Stimulated activated CD8-positive, alpha-beta memory T cell treated with anti-CD3 and anti-CD28 coated beads, Interleukin-4, amount 100 ng/mL, for 48 hours (primary cell): ENCODE results near the gene ITPRIP.

Experiments used
- DNase-seq: peaks from one replicate; pipeline ENCODE4 v3.0.0-alpha.2; 2020

The ITPRIP gene

GRCh38 chr10:104304927-104305326, 33.3 kb downstream of the ITPRIP start:
- no peak for DNase-seq

GRCh38 chr10:104304356-104304745, 33.9 kb downstream of the ITPRIP start:
- DNase-seq = no peak

DNA sequence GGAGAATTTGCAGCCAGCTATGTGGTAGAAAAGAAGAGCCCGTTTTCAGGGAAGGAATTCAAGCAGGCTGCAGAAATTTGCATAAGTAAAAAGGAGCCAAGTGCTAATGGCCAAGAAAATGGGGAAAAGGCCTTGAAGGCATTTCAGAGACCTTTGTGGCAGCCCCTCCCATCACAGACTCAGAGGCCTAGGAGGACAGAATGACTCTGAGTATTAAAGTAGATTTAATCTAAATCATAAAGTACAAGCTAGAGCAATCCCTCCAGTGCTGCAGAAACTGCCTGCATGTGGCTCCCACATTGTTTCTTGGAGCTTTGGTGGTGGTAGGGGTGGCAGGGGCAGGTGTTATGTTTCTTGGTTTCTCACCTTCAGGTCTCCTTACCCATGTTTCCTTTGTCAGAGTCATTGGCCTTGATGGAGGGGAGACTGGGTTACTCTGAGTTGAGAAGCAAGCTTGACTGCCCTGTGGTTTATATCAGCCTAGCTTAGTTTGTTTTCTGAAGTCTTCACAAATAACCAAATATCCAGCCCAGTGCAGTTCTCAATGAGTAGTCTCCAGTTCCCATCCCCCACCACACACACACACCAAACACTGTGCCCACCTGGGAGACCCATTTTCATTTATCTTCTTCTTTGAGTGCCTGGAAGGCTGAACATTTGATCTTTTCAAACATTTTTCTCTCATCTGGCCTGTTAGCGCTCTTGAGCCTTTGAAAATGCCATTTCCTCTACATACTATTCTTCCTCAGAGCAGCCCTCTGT, 34.5 kb downstream of the ITPRIP start:
- no peak for DNase-seq

- no peak for DNase-seq
Observed at GRCh38 chr10:104301907-104302690, 36.2 kb downstream of the ITPRIP start.

- no peak for DNase-seq
Observed at GRCh38 chr10:104300736-104301292, 37.5 kb downstream of the ITPRIP start.

- no peak for DNase-seq
Observed at GRCh38 chr10:104300002-104300735, 38.1 kb downstream of the ITPRIP start.

- no peak for DNase-seq
Observed at GRCh38 chr10:104299031-104299904, 39.0 kb downstream of the ITPRIP start.

GRCh38 chr10:104297697-104298660, 40.3 kb downstream of the ITPRIP start:
- peak; percentile 74 for DNase-seq

DNA sequence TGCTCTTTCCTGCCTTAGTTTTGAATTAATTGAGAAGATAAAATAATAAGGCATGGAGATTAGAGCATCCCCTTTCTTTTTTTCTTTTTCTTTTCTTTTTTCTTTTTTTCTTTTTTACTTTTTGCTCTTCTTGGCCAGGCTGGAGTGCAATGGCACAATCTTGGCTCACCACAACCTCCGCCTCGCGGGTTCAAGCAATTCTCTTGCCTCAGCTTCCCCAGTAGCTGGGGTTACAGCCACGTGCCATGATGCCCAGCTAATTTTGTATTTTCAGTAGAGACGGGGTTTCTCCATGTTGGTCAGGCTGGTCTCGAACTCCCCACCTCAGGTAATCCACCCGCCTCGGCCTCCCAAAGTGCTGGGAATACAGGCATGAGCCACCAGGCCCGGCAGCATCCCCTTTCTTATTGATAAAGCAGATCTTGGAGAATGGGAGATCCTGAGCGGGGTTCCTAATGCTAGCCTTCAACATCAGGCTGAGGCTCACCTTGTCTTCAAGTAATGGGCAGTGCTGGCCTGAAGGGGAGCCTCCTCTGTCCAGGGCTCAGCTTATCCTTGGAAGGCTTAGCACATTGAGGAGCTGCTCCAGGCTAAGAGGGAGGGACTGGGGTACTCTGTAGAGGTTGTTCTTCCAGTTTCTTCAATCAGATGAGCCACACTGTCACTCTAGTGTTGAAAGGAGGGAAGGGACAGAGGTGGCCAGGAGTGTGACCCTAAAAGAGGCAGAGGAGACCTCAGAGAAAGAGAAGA, 41.4 kb downstream of the ITPRIP start:
- DNase-seq = no peak

GRCh38 chr10:104293781-104294321, 44.4 kb downstream of the ITPRIP start:
- DNase-seq = no peak

DNA sequence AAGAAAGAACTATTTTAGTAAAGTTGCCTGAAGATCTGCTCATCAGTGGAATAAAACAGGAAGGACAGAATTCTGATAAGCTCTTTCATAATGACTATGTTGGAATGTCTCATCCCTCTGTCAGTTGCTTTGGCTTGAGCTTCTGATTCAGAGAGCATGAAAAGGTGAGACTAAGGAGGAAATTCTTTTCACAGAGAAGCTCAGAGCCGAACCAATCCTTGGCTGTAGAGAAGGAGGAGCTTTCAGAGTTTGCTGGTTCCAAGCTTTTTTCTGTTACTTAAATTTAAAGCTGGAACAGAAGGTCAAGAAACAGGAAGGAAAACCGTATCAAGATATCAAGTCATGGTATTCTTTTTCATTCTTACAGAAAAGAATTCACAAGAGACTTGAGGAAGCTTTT, 45.3 kb downstream of the ITPRIP start:
- no peak for DNase-seq

GRCh38 chr10:104291439-104291951, 46.8 kb downstream of the ITPRIP start:
- peak; percentile 93 for DNase-seq

DNA sequence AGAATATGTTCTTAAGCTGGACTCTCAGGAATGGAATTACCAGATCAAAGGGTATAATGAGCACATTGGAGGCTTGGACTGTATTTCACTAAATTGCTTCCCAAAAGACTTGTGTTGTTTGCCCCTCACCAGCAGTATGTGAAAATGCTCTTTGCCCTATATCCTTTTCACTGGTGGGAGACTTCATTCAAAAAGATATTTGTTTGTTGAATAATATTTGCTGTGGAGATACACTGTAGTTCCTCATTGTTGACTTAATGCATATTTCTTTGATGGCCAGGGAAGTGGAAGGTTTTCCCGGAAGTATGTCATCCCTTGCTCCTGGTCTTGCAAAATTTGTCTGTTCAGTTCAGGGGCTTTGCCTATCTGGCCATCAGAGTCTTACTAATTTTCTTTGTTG, 49.9 kb downstream of the ITPRIP start:
- DNase-seq = no peak

GRCh38 chr10:104286939-104287338, 51.3 kb downstream of the ITPRIP start:
- no peak for DNase-seq

DNA sequence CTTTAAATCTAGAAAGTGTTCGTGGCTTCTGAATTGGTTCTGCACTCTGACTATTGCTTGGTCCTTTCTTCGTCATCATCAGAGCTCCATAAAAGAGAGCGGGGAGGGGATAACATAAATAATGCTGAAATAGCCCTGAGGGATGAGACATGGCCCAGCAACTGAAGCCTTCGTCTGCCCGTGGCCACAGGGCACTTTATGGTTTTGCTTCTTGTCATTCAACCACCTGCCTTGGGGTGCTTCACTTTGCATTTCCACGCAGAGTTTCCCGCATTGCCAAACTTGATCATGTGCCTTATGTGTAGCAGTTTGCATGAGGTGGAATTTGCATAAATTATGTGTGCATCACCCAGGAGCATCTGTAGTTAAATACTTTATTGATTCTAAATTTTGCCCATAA, 53.4 kb downstream of the ITPRIP start:
- no peak for DNase-seq

DNA sequence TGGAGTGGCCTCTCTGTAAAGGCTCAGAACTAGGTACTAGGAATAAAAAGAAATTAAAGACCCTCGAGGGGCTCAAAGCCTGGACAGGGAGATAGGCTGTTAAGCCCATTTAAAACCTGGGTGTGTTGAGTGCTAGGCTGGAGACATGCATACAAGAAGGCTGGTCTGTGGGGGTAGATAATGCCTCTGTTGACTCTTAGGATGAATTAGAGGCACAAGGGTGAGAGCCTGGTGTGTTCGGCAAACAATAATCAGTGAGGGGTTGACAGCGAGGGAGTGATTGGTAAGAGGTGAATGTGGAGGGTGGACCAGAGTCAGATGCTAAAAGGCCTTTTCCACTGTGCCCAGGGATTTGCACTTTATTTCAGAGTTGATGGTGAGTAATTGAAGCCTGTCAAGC, 56.6 kb downstream of the ITPRIP start:
- no peak for DNase-seq

GRCh38 chr10:104279550-104280259, 58.6 kb downstream of the ITPRIP start:
- DNase-seq = no peak

DNA sequence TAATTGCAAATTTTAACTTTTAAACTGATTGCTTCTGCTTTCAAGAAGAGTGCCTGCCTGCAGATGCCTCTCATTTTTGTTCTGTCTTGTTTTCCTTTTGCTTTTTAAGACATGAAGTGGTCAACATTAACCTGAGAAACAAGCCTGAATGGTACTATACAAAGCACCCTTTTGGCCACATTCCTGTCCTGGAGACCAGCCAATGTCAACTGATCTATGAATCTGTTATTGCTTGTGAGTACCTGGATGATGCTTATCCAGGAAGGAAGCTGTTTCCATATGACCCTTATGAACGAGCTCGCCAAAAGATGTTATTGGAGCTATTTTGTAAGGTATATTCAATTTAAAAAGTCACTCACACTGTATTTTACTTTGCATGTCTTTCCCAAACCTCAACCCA, 60.5 kb downstream of the ITPRIP start:
- DNase-seq = no peak

- DNase-seq = no peak
Observed at GRCh38 chr10:104276192-104276591, 62.1 kb downstream of the ITPRIP start.
